GM18867 (cell line): ENCODE measurements around the gene PITPNC1.
"Not testable (repeated sequence)": the region's sequence is repeated elsewhere in the genome, so short reads cannot be mapped to it uniquely, and the experiment has no call there.

ENCODE experiments used
- ATAC-seq: cut with Tn5 transposase; IDR thresholded peaks from one replicate; pipeline ENCODE4 v1.9.1; 2021; ENCODE audit warnings: mild to moderate bottlenecking, moderate library complexity; ENCODE audit not compliant: unreplicated experiment

The PITPNC1 gene

GRCh38 chr17:67393809-67394397 lies 16.8 kb downstream of the PITPNC1 start:
- no peak for ATAC-seq

DNA sequence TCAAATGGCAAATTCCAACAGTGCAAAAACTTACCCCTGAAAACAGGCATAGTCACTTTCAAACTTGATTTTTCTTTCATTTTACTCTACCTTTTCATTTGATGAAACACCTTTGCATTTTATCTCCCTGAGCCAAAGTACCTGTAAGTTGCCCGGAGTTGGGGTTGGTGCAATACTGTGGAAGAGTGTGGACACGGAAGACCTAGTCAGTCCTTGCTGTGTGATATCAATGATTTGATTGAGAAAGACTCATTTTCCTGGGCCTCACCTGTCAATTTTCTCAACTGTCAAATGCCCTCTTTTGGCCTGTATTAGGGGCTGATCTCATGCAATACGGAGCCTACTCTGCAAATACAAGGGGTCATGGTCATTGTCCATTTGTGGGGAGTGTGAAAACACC lies 22.6 kb downstream of the PITPNC1 start:
- no peak for ATAC-seq

- no peak for ATAC-seq
Measured at GRCh38 chr17:67400193-67400592, 23.1 kb downstream of the PITPNC1 start.

GRCh38 chr17:67401106-67401505 lies 24.0 kb downstream of the PITPNC1 start:
- no peak for ATAC-seq

DNA sequence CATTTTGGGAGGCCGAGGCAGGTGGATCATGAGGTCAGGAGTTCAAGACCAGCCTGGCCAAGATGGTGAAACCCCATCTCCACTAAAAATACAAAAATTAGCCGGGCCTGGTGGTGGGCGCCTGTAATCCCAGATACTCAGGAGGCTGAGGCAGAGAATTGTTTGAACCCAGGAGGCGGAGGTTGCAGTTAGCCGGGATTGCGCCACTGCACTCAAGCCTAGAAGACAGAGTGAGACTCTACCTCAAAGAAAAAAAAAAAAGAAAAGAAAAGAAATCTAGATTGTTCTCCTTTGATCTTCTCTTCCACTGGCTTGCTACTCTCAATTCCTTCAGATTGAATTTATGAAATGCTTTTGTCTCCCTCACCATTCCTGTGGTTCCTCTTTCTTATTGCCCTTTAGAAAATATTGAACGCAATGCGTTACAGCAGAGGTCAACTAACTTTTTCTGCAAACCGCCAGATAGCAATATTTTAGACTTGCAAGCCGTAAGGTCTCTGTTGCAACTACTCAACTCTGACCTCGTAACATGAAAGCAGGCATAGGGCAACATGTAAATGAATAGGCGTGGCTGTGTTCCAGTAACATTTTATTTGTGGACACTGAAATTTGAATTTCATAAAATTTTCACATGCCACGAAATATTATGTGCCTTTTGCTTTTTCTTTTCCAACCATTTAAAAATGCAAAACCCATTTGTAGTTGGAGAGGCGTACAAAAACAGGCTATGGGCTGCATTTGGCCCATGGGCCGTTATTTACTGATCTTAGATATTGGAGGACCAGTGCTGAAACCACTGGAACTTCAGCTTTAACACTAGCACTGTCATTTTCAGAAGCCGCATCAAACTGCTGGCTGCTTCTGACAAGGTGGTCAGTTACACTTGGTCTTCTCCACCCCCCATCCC lies 24.8 kb downstream of the PITPNC1 start:
- no peak for ATAC-seq

DNA sequence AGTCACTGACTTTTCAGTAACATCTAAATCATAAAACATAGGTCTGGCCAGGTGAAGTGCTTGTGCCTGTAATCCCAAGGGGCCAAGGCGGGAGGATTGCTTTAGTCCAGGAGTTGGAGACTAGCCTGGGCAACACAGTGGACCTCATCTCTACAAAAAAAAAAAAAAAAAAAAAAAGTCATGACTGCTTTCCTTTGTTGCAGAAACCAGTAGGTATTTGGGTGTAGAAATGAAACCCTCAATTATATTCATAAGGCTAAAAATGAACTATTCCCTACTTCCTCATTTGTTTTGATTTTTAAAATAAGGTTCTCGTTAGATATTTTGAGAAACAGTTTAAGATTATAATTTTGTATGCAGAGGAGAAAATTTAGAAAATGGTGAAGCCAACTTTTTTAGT lies 26.0 kb downstream of the PITPNC1 start:
- ATAC-seq: no peak

DNA sequence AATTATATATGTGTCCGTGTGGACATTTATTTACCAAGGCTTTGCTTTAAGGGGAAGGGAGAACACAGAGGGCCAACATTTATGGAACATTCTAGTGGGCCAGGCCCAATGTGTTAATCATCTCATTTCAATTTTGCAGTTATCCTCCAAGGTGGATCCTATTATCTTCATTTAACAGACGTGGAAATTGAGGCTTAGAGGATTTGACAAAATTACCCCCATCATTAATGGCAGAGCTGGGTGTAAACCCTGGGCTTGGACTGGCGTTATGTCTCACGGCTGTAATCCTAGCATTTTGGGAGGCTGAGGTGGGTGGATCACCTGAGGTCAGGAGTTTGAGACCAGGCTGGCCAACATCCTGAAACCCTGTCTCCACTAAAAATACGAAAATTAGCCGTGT lies 26.4 kb downstream of the PITPNC1 start:
- no peak for ATAC-seq

DNA sequence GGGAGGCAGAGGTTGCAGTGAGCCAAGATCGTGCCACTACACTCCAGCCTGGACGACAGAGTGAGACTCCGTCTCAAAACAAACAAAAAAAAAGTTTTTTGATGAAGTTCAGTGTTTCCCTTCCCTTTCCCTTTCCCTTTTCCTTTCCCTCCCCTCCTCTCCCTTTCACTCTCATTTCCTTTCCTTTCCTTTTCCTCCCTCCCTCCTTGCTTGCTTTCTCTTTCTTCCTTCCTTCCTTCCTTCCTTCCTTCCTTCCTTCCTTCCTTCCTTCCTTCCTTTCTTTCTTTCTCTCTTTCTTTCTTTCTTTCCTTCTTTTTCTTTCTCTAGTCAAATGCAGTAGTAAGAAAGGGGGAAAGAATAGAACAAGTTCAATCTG lies 31.4 kb downstream of the PITPNC1 start:
- ATAC-seq: not testable (repeated sequence)

DNA sequence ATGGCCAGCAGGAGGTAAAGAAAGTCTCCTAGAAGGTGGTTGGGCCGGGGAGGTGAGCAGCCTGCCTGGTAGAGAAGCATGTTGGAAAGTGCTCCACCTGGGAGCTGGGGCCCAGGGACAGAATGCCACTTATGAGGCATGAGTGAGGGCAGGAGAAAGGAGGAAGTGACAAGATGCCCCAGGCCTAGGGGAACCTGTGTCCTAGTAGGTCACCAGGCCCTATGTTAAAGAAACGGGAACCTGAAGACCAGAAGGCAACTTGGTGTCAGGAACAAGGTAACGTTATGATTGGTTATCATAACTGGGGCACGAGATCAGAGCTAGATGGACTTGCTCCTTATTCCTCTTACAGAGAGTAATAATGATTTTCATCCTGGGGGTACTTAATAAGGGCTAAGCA lies 34.3 kb downstream of the PITPNC1 start:
- no peak for ATAC-seq

GRCh38 chr17:67412032-67412431 lies 35.0 kb downstream of the PITPNC1 start:
- no peak for ATAC-seq

GRCh38 chr17:67412941-67413340 lies 35.9 kb downstream of the PITPNC1 start:
- ATAC-seq: no peak

DNA sequence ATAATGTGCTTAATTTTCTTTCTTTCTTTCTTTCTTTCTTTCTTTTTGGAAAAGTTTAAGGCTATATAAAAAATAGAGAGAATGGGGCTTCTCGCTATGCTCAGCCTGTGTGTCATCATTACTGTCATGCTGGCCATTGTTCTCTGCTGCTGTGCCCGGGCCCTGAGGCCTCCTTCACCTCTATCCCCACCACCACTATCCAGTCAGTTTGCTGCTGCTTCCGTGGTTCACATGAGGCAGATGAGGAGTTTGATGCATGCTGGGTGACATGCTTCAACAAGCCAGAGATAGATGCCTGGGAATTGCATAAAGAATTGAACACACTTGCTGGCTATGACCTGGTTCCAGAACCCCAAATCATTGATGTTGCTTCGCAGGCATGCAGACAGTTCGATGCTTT lies 36.3 kb downstream of the PITPNC1 start:
- ATAC-seq: no peak

DNA sequence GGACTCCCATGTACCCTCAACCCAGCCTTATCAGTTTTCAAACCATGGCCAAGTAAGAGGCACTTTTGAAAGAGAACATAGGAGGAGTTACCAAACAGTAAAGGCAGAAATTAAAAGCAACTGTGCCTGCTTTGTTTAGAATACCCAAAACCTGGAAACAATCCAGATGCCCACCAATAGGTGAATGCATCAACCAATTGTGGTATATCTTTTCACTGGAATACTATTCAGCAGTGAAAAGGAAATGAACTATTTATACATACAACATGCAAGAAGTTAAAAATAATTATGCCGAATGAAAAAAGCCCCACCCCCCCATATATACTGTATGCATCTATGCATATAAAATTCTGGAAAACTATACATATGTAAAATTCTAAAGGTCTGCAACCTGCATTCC lies 37.0 kb downstream of the PITPNC1 start:
- ATAC-seq: no peak

- ATAC-seq: no peak
Measured at GRCh38 chr17:67414559-67414958, 37.5 kb downstream of the PITPNC1 start.

DNA sequence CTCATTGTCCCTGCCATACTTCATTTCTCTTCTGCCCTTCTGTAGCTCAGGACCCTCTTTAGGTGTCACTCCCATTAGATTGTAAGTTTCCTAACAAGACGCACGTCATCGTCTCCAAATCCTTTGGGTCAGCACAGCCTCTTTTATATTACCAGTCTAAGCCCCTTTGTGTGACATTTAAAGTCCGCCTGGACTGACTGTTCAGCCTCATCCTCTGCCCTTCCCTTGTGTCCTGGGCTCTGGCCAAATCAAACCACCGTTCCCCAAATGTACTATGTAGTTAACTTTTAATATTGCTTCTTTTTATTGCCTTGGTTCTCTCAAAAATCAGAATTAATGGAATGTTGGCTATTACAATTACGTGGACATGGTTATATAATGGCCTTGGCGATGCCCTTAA lies 38.2 kb downstream of the PITPNC1 start:
- no peak for ATAC-seq

DNA sequence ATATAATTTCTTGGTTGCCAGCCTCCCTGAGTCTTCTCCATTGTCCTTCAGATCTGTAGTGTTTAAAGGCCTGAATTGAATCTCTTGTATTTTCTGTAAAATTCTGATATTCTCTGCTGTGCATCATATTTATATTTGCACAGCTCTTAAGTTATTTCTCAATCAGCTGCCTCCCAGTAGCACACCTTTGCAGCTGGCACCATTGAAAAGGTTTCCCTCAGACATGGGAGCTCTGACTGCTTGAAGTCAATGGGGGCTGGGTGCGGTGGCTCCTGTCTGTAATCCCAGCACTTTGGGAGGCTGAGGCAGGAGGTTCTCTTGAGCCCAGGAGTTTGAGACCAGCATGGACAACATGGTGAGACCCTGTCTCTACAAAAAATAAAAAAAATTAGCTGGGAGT lies 40.4 kb downstream of the PITPNC1 start:
- ATAC-seq: no peak

- ATAC-seq: no peak
Measured at GRCh38 chr17:67420994-67421393, 43.9 kb downstream of the PITPNC1 start.

DNA sequence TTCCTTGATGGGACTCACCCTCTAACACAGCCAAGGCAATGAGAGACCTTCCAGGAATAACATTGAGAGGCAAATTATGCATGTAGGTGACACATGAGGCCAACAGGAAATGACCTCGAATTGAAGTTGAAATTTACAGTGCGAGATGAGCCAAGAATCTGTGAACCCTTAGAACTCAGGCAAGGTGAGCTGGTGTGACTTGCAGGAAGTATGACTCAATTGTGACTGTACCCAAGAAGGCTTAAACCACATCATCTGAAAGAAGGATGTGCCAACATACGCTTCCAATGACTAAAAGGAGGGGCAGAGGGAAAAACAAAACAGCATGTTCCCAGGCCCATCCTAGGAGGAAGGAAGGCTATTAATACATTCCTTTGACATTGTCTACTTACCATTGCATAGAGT lies 44.8 kb downstream of the PITPNC1 start:
- no peak for ATAC-seq

- ATAC-seq: not testable (repeated sequence)
Measured at GRCh38 chr17:67422296-67422695, 45.2 kb downstream of the PITPNC1 start.

- no peak for ATAC-seq
Measured at GRCh38 chr17:67422897-67423296, 45.8 kb downstream of the PITPNC1 start.

- no peak for ATAC-seq
Measured at GRCh38 chr17:67425571-67426160, 48.6 kb downstream of the PITPNC1 start.

- ATAC-seq: no peak
Measured at GRCh38 chr17:67427424-67427823, 50.3 kb downstream of the PITPNC1 start.
